Osteocyte (in vitro differentiated cells): ENCODE measurements around the gene RAB36. TPM values are rescaled to one million over a fixed set of nuclear protein-coding genes. Genes with fewer than 3 reads are reported as not detected.

Source experiments
- DNase-seq: peaks from one replicate; pipeline ENCODE4 v3.0.0; 2021; ENCODE audit warnings: mixed read lengths; ENCODE audit not compliant: unreplicated experiment; ENCODE audit errors: extremely low spot score
- H3K27ac Mint-ChIP-seq: one replicate; pipeline ENCODE4 v1.8.0; 2021; ENCODE audit warnings: mild to moderate bottlenecking, mixed read lengths; ENCODE audit not compliant: unreplicated experiment
- H3K27me3 Mint-ChIP-seq: one replicate; pipeline ENCODE4 v1.8.0; 2021; ENCODE audit warnings: mixed read lengths; ENCODE audit not compliant: unreplicated experiment
- H3K36me3 Mint-ChIP-seq: one replicate; pipeline ENCODE4 v1.8.0; 2021; ENCODE audit warnings: mixed read lengths; ENCODE audit not compliant: unreplicated experiment
- H3K4me1 Mint-ChIP-seq: one replicate; pipeline ENCODE4 v1.8.0; 2021; ENCODE audit warnings: mixed read lengths; ENCODE audit not compliant: unreplicated experiment
- H3K4me3 Mint-ChIP-seq: one replicate; pipeline ENCODE4 v1.8.0; 2021; ENCODE audit warnings: mild to moderate bottlenecking, moderate library complexity, mixed read lengths; ENCODE audit not compliant: unreplicated experiment
- H3K9me3 Mint-ChIP-seq: one replicate; pipeline ENCODE4 v1.8.0; 2021; ENCODE audit warnings: mixed read lengths; ENCODE audit not compliant: unreplicated experiment
- CTCF ChIP-seq: fragments of 200-600 bp; sonication (generic); IDR thresholded peaks from 2 replicates; pipeline ENCODE4 v1.5.0; 2021; ENCODE audit warnings: antibody characterized with exemption, mild to moderate bottlenecking, moderate library complexity
- total RNA-seq: library from RNA; stranded (reverse); gene quantifications from 2 replicates; pipeline ENCODE4 v1.2.1, GENCODE V29; 2021

Gene RAB36
- total RNA-seq, 1 donor from 2014 or later, result 4.8 TPM

- Mint-ChIP-seq H3K27me3 (no peaks in the 10 kb centered on the region), H3K36me3 (no peaks in the 10 kb centered on the region), H3K4me1 (peaks cover 5% of the 10 kb centered on the region), H3K4me3 (no peak overlapping the region), H3K27ac (no peak overlapping the region), H3K9me3 (no peaks in the 10 kb centered on the region)
- TF ChIP-seq CTCF, result no peak
- no peak for DNase-seq
Observed at GRCh38 chr22:23113067-23113846, 32.0 kb upstream of the RAB36 start.

- Mint-ChIP-seq H3K27me3 (no peaks in the 10 kb centered on the region), H3K27ac (no peak overlapping the region), H3K4me1 (peaks cover 5% of the 10 kb centered on the region), H3K36me3 (no peaks in the 10 kb centered on the region), H3K4me3 (no peak overlapping the region), H3K9me3 (no peaks in the 10 kb centered on the region)
- TF ChIP-seq CTCF, result no peak
- no peak for DNase-seq
Observed at GRCh38 chr22:23113847-23114720, 31.2 kb upstream of the RAB36 start.

- DNase-seq, result no peak
- H3K36me3 Mint-ChIP-seq, result no peaks in the 10 kb centered on the region
- H3K9me3 Mint-ChIP-seq, result no peaks in the 10 kb centered on the region
- H3K4me3 Mint-ChIP-seq, result no peak overlapping the region
- H3K4me1 Mint-ChIP-seq, result peaks cover 5% of the 10 kb centered on the region
- H3K27me3 Mint-ChIP-seq, result no peaks in the 10 kb centered on the region
- TF ChIP-seq CTCF, result no peak
- H3K27ac Mint-ChIP-seq, result no peak overlapping the region
Observed at GRCh38 chr22:23114721-23115020, 30.6 kb upstream of the RAB36 start.

- no peak for TF ChIP-seq CTCF
- H3K27ac Mint-ChIP-seq, result no peak overlapping the region
- no peaks in the 10 kb centered on the region for H3K9me3 Mint-ChIP-seq
- H3K4me1 Mint-ChIP-seq, result peaks cover 5% of the 10 kb centered on the region
- H3K27me3 Mint-ChIP-seq, result no peaks in the 10 kb centered on the region
- no peak overlapping the region for H3K4me3 Mint-ChIP-seq
- H3K36me3 Mint-ChIP-seq, result no peaks in the 10 kb centered on the region
- DNase-seq, result no peak
Observed at GRCh38 chr22:23115369-23115768, 29.9 kb upstream of the RAB36 start.

- no peak overlapping the region for H3K4me3 Mint-ChIP-seq
- H3K27me3 Mint-ChIP-seq, result no peaks in the 10 kb centered on the region
- no peaks in the 10 kb centered on the region for H3K36me3 Mint-ChIP-seq
- no peak for TF ChIP-seq CTCF
- DNase-seq, result no peak
- H3K27ac Mint-ChIP-seq, result no peak overlapping the region
- H3K4me1 Mint-ChIP-seq, result peaks cover 5% of the 10 kb centered on the region
- H3K9me3 Mint-ChIP-seq, result no peaks in the 10 kb centered on the region
Observed at GRCh38 chr22:23115825-23116494, 29.3 kb upstream of the RAB36 start.
